Neural progenitor cell (in vitro differentiated cells): ENCODE results near the gene TRAPPC2.

ENCODE experiments used
- EZH2 ChIP-seq: fragments of 200-600 bp; sonication (generic); IDR thresholded peaks from 2 replicates; pipeline ENCODE4 v1.6.1; 2017; ENCODE audit warnings: antibody characterized with exemption, mild to moderate bottlenecking, moderate library complexity
- EZH2phosphoT487 ChIP-seq: fragments of 200-600 bp; sonication (generic); IDR thresholded peaks from 2 replicates; pipeline ENCODE4 v1.6.1; 2017; ENCODE audit warnings: antibody characterized with exemption
- TF ChIP-seq, protein P1 (sequence below): fragments of 200-600 bp; sonication (generic); IDR thresholded peaks from 2 replicates; pipeline ENCODE4 v1.5.1; 2017; ENCODE audit warnings: antibody characterized with exemption, mild to moderate bottlenecking

DNA sequence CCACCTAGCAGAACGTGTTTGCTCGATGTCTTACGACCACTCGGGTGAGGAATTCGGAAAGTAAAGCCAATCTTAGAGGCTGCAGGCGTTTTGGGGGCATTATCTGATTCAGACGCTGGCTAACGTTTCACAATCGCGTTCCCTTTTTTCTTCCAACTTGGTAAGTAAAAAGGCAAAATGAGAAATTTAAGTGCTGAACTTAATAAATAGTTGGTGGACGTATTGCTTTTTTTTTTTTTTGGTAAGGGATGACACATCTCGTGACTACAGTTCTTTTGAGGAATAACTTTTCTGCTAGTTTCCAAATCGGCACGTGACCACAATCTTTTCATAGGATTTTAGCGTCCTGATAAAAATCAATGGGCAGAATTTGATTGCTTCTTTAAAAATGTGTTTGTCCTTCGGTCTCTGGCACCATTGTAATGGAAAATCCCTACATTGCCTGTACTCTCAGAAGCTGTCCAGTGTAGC lies 44.6 kb downstream of the TRAPPC2 start:
- TF ChIP-seq, protein P1, sequence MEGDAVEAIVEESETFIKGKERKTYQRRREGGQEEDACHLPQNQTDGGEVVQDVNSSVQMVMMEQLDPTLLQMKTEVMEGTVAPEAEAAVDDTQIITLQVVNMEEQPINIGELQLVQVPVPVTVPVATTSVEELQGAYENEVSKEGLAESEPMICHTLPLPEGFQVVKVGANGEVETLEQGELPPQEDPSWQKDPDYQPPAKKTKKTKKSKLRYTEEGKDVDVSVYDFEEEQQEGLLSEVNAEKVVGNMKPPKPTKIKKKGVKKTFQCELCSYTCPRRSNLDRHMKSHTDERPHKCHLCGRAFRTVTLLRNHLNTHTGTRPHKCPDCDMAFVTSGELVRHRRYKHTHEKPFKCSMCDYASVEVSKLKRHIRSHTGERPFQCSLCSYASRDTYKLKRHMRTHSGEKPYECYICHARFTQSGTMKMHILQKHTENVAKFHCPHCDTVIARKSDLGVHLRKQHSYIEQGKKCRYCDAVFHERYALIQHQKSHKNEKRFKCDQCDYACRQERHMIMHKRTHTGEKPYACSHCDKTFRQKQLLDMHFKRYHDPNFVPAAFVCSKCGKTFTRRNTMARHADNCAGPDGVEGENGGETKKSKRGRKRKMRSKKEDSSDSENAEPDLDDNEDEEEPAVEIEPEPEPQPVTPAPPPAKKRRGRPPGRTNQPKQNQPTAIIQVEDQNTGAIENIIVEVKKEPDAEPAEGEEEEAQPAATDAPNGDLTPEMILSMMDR, result no peak
- no peak for TF ChIP-seq EZH2phosphoT487
- no peak for TF ChIP-seq EZH2
